HPDE6-E6E7 (cell line): Measurements from ENCODE around the gene LEMD2.

ENCODE experiments used
- DNase-seq: peaks from one replicate; pipeline ENCODE4 v3.0.0; 2011; ENCODE audit warnings: missing footprints; ENCODE audit errors: extremely low spot score

Gene LEMD2

DNA sequence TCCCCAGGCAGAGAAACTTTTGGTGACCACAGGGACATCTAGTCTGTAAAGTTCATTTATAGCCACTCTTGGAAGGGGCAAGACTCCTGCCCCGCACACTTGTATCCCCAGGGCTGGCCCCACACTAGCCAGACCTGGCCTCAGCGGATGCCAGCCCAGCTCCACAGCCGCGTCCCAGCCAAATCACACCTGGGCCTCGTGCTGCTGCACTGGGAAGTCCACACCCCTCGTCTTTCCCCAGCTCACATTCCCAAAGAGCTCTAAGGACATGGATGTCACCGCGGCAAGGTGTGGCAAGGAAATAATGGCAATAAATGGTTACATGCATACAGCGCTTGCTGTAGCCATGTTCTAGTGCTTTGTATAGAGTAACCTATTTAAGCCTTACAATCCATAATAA is 50.8 kb downstream of the LEMD2 start:
- DNase-seq = no peak

GRCh38 chr6:33737267-33738026 is 51.5 kb downstream of the LEMD2 start:
- DNase-seq = no peak

DNA sequence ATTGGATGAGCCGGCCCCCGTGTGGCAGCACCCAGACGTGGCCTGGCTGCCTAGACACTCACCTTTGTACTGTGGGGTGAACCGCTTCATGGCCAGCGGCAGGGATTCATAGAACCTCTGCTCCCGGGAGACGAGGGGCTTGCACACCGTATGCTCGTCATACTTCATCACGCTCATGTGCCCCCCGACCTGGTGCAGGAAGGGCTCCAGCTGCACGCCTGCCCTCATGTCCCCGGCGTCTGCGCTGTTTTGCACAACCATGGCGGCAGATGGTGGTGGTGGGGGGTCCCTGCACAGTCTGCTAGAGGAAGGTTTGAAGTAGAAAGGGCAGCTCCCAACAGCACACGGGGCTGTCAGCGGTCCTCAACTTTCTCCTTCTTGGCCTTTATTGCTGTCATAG is 53.7 kb downstream of the LEMD2 start:
- no peak for DNase-seq

DNA sequence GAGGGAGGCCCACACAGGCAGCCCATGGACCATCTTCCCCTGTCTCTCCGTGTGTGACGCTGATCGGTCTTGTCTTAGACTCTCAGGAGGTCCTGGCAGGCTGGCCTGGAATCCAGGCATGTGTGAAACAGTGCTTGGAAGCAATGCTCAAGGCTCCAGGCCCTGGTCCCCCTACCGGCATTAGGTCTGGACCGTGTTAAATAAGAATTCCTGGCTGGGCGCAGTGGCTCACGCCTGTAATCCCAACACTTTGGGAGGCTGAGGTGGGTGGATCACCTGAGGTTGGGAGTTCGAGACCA is 55.3 kb downstream of the LEMD2 start:
- DNase-seq = no peak

DNA sequence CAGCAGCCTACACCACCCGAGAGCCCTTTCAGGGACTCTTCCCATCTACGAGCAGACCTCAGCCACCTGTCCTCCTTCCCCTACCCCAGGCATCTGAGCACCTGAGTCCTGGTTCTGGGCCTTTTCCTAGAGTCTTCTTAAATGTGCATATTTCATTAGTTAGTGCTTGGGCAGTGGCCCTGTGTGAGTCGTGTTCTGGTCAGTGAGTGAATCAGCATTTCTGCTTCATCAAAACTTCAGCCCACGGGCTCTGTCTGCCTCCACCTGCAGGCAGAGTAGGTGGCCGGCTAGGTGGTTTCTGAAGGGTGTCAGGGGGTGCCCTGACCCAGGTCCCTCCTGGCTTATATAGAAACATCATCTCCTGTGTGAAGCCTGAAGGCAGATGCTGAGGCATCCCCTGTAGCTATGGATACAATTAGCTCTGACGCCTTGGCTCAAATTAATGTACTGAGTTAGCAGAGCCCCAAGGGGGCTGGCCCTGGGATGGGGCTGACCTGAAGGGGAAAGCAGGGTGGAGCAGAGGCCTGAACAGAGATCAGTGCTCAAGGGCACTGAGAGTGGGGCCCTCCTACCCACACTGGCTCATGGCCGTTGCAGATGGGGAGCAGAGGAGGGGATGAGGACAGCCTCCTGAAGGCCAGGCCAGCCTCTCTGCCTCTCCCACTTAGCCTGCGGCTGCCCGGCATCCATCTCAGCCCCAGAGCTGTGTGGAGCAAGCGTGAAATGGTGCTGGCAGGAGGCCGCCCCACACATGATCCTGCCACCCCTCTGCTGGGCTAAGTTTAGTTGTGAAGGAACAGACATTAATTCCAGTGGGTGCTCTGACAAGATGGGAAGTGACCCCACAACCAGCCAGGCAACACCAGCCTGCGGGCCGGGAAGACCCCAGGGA is 55.9 kb downstream of the LEMD2 start:
- DNase-seq = no peak

DNA sequence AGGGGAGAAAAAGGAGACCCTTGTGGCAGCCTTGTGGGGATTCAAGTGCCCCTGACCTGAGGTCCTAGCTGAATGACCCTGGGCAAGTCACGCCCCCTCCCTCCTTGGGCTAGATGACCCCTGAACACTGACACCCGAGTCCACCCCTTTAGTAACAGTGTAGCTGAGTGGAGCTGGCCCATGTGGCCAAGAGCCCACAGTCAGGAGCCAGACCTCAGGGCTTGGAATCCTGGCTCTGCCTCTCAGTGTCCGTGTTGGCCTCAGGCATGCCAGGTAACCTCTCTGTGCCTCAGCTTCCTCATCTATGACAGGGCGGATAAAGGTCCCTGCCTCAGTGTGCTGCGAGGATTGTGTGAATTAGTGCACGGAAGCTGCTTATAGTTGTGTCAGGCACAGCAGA is 56.5 kb downstream of the LEMD2 start:
- DNase-seq = no peak

DNA sequence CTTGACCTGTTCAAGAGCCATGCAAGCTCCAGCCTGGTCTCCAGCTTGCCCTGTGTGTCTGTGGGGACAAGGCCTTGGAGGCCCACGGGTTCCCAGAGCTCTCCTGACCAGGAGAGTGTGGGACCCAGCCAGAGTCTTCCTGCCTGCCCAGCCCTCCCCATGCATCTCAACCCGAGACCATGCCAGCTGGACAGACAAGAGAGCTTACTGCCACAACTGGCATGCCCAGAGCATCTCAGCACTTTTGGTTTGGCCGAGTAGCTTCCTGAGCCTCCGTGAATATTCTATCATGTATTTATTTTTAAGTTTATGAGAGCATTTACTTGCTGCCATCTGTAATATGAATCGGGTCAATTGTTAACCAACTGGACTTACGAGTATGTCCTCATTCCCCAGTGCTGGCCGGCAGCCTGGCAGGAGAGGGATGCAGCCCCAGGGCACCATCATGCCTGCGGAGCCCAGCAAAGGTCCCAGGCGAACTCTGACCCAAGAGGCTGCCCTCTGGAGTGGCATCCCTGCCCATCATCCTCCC is 57.1 kb downstream of the LEMD2 start:
- DNase-seq = no peak

- no peak for DNase-seq
These were observed 57.9 kb downstream of the LEMD2 start for GRCh38 chr6:33731035-33731434.

DNA sequence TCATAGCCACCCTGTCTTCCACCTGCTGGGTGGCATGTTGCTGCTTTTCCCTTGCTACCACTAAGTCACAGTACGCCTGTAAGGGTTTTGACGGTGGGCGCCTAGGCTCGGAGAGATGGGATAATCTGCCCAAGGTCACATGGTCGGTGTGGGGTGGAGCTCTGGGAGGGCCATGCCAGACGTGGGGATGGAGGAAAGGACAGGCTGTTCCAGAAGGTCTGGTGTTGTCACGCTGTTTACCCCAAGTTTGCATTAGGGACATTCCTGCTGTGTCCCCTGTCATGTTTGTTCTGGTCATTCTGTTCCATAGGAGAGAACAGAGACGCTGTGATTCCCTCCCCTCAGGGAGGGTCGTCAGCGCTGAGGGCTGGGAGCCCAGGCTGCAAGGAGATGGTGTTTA is 58.3 kb downstream of the LEMD2 start:
- DNase-seq = no peak

DNA sequence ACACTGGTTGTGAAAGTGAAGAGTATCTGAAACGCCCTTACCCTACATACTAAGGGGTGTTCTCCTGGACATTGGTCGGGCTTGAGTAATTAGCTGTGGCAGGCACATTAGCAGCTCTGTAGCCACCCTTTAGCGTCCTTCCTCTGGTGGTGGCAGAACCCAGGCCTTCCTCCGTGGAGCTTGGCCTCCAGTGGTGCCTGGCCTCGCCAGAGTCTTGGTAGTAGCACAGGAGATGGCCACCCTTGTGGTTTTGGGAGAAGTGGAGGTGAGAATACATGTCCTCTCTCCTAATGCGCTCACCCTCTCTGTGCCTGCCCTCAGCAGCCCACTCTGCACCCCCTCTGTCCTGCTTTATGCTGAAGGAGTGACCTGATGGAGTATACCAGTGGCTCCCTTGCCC is 59.9 kb downstream of the LEMD2 start:
- no peak for DNase-seq

- DNase-seq = no peak
These were observed 60.5 kb downstream of the LEMD2 start for GRCh38 chr6:33728438-33728837.

- DNase-seq = no peak
These were observed 61.0 kb downstream of the LEMD2 start for GRCh38 chr6:33727932-33728331.

DNA sequence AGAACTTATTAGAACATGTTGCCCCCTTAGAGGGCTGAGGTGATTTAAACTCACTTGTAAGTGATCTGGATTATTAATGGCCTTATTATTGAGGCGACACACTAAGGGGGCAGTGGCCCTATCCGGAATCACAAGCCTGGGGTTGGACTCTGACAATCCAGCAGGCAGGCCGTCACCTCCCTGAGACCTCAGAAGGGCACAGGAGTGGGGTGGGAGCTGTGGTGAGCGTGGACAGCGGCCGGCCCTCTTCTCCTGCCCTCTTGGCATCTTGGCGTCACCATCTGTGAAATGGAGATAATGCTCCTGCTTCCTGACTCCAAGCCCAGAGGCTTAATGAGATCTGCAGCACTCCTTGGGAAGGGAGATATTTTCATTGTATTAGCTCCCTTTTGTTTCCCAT is 61.8 kb downstream of the LEMD2 start:
- DNase-seq = no peak

DNA sequence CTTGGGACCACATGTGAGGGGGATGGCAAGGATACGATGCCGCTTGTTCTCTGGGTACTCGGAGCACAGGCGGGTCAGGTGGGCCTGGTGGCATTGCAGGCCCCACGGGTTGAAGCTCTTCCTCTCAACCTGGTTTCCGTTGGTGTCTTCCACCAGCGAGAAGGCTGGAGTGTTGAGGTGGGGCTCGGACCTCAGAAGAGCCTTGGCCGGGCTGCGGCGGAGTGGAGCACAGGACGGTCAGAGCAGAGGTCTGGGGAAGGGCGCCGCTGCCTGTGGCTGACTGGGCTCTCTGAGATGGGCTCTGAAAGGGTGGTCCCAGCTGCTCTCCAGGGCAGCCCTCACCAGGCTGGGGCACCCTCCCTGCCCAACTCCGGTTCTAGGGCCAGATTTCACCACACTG is 62.2 kb downstream of the LEMD2 start:
- DNase-seq = no peak

DNA sequence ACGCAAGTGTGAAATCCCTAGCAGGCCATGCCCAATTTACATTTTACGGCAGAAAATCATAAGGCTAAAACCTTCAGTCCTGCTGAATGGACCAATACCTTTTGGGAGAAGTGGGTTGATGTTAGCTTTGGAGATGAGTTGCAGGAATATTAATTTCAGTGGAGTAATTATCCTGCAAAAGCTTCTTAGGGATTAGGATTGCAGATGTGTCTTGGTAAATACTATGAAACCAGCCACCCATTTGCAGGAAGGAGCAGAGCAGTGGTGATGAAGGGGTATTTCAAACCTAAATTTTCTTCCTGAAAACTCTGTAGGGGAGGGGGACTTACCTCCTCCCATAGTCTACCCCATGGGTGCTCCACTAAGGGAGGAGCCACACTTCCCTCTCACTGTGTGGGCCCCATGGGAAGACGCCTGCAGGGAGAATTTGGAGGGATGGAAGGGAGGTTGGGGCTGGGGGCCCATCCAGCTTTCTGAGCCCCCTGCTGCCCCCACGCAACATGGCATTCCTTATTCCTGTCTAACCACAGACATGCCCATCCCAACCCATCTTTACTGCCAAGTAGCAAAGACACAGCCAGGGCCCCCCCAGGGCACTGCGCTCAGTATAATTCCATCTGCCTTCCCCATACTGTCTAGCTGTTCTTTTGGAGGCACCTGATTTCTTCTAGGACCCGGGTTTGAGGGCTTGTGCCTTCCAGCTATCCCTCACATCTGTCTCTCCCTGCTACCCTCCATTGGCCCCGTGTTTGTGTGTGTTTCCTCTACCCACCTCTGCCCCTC is 62.8 kb downstream of the LEMD2 start:
- no peak for DNase-seq

DNA sequence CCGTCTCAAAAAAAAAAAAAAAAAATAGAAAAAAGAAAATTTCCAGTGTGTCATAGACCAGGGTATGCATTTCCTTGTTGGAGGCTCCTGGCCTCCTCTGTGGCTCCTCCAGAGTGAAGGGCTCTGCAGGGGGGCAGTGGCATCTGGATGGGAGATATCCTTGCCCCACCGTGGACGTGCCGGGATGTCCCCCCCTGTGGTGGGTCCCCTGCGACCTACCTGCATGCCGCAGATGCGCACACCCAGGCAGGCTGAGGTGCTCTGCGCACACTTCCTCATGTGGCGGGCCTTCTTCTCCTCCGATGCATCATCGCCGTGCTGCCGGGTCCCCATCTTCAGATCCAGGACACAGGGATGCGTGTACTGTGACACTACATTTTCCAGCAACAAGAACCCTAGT is 63.7 kb downstream of the LEMD2 start:
- no peak for DNase-seq

- DNase-seq = no peak
These were observed 64.6 kb downstream of the LEMD2 start for GRCh38 chr6:33724102-33725023.

DNA sequence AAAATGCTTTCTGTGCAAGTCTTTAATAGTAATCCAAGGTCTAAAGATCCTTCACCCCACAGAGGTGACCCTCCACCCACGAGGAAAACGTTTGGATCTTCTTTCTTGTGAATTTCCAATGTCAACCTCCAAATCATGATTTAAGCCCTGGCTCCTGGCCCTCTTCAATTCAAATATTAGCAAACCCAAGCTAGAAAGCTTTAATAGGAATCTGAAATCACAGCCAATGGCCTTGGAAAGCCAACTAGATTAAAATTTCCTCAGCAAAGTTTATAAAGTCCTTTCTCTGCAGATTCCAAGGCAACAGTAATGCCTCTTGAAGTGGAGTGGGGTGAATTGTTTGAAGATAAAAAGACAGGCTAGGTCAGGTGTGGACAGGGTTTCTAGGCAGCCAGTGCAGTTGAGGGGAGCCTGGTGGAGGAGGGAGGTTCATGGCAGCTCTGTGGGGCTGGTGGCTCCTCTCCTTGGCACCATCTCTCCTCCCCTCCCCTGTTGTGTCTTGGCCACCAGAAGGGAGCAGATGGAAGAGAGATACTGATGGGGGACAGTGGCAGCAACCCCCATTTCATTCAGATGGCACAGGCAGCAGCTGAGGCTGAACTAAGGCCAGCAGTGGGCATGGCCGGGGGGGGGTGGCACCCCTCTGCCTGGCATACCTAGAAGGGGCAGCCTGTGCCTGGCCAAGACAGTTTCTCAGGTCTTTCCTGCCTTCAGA is 65.4 kb downstream of the LEMD2 start:
- no peak for DNase-seq

- DNase-seq = no peak
These were observed 66.8 kb downstream of the LEMD2 start for GRCh38 chr6:33722103-33722623.

GRCh38 chr6:33721508-33721907 is 67.4 kb downstream of the LEMD2 start:
- DNase-seq = no peak
